NB4 (cell line): ENCODE results near the gene ATP11A.

Source experiments
- DNase-seq: peaks from one replicate; pipeline ENCODE4 v3.0.0; 2010; ENCODE audit warnings: low read depth
- H3K4me3 ChIP-seq: one replicate; pipeline ENCODE4 v1.5.1; 2011; ENCODE audit warnings: mild to moderate bottlenecking, low read depth, low read length, moderate library complexity
- MYC ChIP-seq: IDR thresholded peaks from 2 replicates; pipeline ENCODE4 v1.6.1; 2011; ENCODE audit warnings: low read depth, low read length
- POLR2A ChIP-seq: IDR thresholded peaks from 2 replicates; pipeline ENCODE4 v1.6.1; 2011; ENCODE audit warnings: mild to moderate bottlenecking; ENCODE audit not compliant: insufficient read length; ENCODE audit errors: extremely low read depth
- TF ChIP-seq, protein P1 (sequence below): IDR thresholded peaks from 2 replicates; pipeline ENCODE4 v1.6.1; 2011; ENCODE audit warnings: low read depth, low read length
- TF ChIP-seq, protein P2 (sequence below): IDR thresholded peaks from one replicate; pipeline ENCODE4 v1.5.1; 2012; ENCODE audit warnings: low read depth, low read length

Gene ATP11A

DNA sequence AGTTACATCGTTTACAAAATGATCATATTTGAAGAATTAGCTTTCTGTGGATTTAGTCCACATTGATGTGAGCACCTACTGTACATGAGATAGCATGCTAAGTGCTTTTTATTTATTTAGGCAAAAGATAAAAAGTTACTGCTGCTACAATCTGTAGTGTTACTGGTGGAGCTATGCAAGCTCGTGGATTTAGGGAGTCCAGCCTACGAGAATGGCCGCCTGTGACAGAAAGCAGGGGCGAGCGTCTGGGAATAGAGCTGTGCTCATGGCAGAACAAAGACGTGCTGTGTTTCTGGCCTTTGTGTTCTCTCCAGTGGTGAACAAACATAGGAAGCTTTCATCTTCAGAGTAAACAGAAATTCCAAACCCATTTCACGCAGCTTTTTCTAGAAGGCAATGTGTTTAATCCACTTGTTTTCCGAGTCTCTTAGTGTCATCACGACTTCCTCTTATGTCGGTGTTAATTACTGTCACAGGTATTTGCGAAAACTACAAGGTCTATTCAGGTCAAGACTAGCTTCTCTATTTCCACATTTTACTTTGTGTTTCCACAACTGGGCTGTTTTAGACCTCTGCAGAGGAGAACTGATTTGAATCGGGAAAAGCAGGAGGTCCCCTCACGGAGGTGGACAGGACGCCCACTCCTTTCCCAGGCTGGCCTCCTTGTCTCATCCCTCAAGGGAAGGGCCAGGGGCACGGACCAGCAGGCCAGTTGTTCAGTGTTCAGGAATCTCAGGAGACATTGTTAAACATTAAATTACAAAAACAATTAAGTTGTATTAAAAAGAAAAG is 67.3 kb downstream of the ATP11A start:
- DNase-seq, result no peak
- TF ChIP-seq, protein P1, sequence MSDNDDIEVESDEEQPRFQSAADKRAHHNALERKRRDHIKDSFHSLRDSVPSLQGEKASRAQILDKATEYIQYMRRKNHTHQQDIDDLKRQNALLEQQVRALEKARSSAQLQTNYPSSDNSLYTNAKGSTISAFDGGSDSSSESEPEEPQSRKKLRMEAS, result no peak
- TF ChIP-seq, protein P2, sequence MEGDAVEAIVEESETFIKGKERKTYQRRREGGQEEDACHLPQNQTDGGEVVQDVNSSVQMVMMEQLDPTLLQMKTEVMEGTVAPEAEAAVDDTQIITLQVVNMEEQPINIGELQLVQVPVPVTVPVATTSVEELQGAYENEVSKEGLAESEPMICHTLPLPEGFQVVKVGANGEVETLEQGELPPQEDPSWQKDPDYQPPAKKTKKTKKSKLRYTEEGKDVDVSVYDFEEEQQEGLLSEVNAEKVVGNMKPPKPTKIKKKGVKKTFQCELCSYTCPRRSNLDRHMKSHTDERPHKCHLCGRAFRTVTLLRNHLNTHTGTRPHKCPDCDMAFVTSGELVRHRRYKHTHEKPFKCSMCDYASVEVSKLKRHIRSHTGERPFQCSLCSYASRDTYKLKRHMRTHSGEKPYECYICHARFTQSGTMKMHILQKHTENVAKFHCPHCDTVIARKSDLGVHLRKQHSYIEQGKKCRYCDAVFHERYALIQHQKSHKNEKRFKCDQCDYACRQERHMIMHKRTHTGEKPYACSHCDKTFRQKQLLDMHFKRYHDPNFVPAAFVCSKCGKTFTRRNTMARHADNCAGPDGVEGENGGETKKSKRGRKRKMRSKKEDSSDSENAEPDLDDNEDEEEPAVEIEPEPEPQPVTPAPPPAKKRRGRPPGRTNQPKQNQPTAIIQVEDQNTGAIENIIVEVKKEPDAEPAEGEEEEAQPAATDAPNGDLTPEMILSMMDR, result no peak
- no peak for TF ChIP-seq POLR2A
- no peak for TF ChIP-seq MYC
- H3K4me3 ChIP-seq, result no peak overlapping the region

DNA sequence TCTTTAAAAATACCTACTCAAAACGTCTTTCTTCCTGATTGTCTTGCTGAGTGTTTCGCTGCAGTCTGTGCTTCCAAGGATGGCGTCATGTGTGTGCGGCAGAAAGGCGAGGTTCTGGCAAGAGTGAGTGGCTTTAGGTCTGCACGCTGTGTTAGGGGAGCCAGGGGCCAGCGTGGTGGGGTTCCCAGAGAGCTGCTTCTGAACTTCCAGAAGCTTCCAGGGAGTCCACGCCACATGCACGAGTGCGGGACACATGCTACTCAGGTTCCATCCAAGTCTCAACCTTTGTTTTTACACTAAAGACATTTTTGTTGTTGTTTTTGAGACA is 67.9 kb downstream of the ATP11A start:
- TF ChIP-seq, protein P2, result no peak
- TF ChIP-seq MYC (no peak), POLR2A (no peak)
- TF ChIP-seq, protein P1, result no peak
- no peak for DNase-seq
- no peak overlapping the region for H3K4me3 ChIP-seq

DNA sequence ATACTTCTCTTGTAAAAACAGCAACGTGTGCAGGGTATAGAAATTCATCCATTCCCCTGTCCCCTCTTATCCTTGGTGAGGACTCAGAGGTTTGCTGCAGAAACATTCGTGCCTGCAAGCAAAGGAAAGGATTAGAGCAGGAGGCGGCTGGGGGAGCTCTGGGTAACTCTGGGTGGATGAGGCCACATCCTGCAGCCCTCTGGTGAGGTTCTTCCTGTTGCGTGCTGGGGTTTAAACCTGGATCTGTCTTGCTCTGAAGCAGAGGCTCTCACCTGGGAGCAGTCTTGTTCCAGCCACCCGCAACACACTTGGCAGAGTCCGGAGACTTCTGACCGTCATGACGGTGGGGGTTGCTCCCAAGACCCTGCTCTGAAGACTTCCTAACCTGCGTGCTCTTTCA is 69.2 kb downstream of the ATP11A start:
- DNase-seq, result peak; percentile 30
- no peak overlapping the region for H3K4me3 ChIP-seq
- no peak for TF ChIP-seq MYC

DNA sequence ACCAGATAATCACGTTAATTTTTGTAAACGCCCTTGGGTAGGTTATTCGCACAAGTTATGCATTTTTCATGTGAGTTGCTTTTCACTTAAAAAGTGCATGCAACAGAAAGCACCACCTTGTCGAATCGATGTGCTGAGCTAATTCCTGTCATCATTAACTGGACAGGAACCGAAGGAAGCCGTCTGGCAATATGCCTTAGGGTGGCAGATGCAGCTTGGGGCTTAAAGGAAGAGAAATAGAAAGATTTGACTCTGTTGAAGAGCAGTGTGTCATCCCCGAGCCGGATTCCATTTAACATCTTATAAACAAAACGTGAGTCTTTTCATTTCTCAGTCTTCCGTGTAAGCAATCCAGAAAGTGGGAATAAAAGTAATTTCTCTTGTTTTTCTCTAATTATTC is 70.0 kb downstream of the ATP11A start:
- TF ChIP-seq, protein P2, result no peak
- TF ChIP-seq POLR2A, result no peak
- TF ChIP-seq, protein P1, result no peak
- no peak for TF ChIP-seq MYC
- DNase-seq, result no peak
- no peak overlapping the region for H3K4me3 ChIP-seq

DNA sequence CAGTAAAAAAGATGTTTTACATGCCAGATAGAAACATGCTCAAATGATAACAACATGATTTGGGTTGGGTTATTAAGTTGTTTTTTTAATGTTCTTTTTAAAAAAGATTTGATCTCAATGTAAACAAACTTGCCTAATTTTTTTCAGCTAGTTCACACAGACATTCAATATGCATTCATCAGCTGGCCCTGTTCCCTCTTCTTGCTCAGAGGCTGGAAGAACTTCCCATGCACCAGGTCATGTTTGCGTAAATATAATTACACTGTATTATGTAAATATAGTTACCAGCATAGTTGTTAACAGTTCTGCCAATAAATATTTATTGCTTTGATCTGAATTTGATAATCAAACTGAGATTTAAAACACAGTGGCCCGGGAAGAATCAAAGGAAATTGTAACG is 70.6 kb downstream of the ATP11A start:
- DNase-seq, result no peak
- TF ChIP-seq POLR2A, result no peak
- no peak for TF ChIP-seq MYC
- TF ChIP-seq, protein P1, result no peak
- TF ChIP-seq, protein P2, result no peak
- no peak overlapping the region for H3K4me3 ChIP-seq

DNA sequence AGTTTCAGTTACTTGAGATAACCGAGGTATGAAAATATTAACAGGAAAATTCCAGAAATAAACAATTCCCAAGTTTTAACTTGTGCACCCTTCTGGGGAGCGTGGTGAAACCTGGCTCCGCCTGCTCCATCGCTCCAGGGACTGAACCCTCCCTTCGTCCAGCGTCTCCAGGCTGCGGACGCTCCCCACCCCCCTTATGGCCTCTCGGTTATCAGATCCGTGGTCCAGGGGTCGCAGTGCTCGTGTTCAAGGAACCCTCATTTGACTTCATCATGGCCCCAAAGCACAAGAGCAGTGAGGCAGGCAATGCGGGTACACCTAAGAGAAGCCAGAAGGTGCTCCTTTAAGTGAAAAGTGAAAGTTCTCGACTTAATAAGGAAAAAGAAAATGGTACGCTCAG is 71.1 kb downstream of the ATP11A start:
- H3K4me3 ChIP-seq, result no peak overlapping the region
- DNase-seq, result no peak
- no peak for TF ChIP-seq POLR2A
- TF ChIP-seq, protein P1, result no peak
